Calu3 (cell line): ENCODE data around the gene C2orf76. TPM values are rescaled to one million over a fixed set of nuclear protein-coding genes. Genes with fewer than 3 reads are reported as not detected.

ENCODE experiments used
- BruUV-seq: library from RNA; stranded (reverse); fragments of 400-500 nt; replicated peaks from 2 replicates; lab custom pipeline; 2021; lab: Mats Ljungman, UMichigan
- CTCF ChIA-PET: fragments of 300-600 bp; sonication (Branson Sonifier 250); formaldehyde crosslinking; loops from one replicate; lab custom pipeline; 2022; ENCODE audit warnings: antibody characterized with exemption; lab: Charles Lee
- DNase-seq: peaks from one replicate; pipeline ENCODE4 v3.0.0; 2022
- H3K27ac Mint-ChIP-seq: one replicate; pipeline ENCODE4 v1.8.0; 2022; ENCODE audit warnings: mixed read lengths; ENCODE audit not compliant: unreplicated experiment
- H3K27me3 Mint-ChIP-seq: one replicate; pipeline ENCODE4 v1.8.0; 2022; ENCODE audit warnings: mixed read lengths; ENCODE audit not compliant: unreplicated experiment
- H3K36me3 Mint-ChIP-seq: one replicate; pipeline ENCODE4 v1.8.0; 2022; ENCODE audit warnings: mild to moderate bottlenecking, moderate library complexity, mixed read lengths; ENCODE audit not compliant: insufficient read depth, unreplicated experiment
- H3K4me1 Mint-ChIP-seq: one replicate; pipeline ENCODE4 v1.8.0; 2022; ENCODE audit warnings: mild to moderate bottlenecking, low read depth, mixed read lengths; ENCODE audit not compliant: unreplicated experiment
- H3K4me3 Mint-ChIP-seq: one replicate; pipeline ENCODE4 v1.8.0; 2022; ENCODE audit warnings: mild to moderate bottlenecking, low read depth, moderate library complexity, mixed read lengths; ENCODE audit not compliant: unreplicated experiment
- H3K9me3 Mint-ChIP-seq: one replicate; pipeline ENCODE4 v1.8.0; 2022; ENCODE audit warnings: low read depth, mixed read lengths; ENCODE audit not compliant: unreplicated experiment
- CTCF ChIP-seq: fragments of 200-600 bp; IDR thresholded peaks from one replicate; pipeline ENCODE4 v1.8.0; 2022; ENCODE audit warnings: antibody characterized with exemption; ENCODE audit not compliant: unreplicated experiment
- intact Hi-C: fragments of 100-400 bp; cut with micrococcal nuclease; formaldehyde crosslinking; loops from one replicate; pipeline ENCODE4 v1.10.0; 2022; ENCODE audit not compliant: unreplicated experiment
- total RNA-seq: library from RNA; stranded (reverse); gene quantifications from 2 replicates; pipeline ENCODE4 v1.2.3, GENCODE V29; 2022

The C2orf76 gene
- total RNA-seq, 1 experiment from 2014 or later: 7.1 TPM

- Mint-ChIP-seq H3K4me1 (no peaks in the 10 kb centered on the region), H3K9me3 (no peaks in the 10 kb centered on the region), H3K36me3 (no peaks in the 10 kb centered on the region), H3K27me3 (no peaks in the 10 kb centered on the region), H3K4me3 (no peak overlapping the region), H3K27ac (no peak overlapping the region)
- intact Hi-C loops: loop anchor here (5.0 kb wide), 1 partner anchor 282 kb away; no protein-coding TSS in a partner anchor
- BruUV-seq: no TSS peak
- no peak for TF ChIP-seq CTCF
- DNase-seq: no peak
- CTCF ChIA-PET: no interaction called here
These were observed 72.0 kb downstream of the C2orf76 start for GRCh38 chr2:119294671-119295070.

- CTCF ChIA-PET: no interaction called here
- no peaks in the 10 kb centered on the region for H3K4me1 Mint-ChIP-seq
These were observed 72.7 kb downstream of the C2orf76 start for GRCh38 chr2:119293900-119294299.

GRCh38 chr2:119293254-119293653 lies 73.4 kb downstream of the C2orf76 start:
- no peak for DNase-seq
- Mint-ChIP-seq H3K4me3 (no peak overlapping the region), H3K27me3 (no peaks in the 10 kb centered on the region), H3K27ac (no peak overlapping the region), H3K9me3 (no peaks in the 10 kb centered on the region), H3K36me3 (no peaks in the 10 kb centered on the region), H3K4me1 (no peaks in the 10 kb centered on the region)
- no peak for TF ChIP-seq CTCF
- intact Hi-C loops: loop anchor here (5.0 kb wide), 1 partner anchor 281 kb away; no protein-coding TSS in a partner anchor
- BruUV-seq: no TSS peak
- CTCF ChIA-PET: no interaction called here

More at GRCh38 chr2:119293900-119294299, 72.7 kb downstream of the C2orf76 start:
- no peak for DNase-seq
- Mint-ChIP-seq H3K4me3 (no peak overlapping the region), H3K9me3 (no peaks in the 10 kb centered on the region), H3K27me3 (no peaks in the 10 kb centered on the region), H3K27ac (no peak overlapping the region), H3K36me3 (no peaks in the 10 kb centered on the region)
- intact Hi-C loops: loop anchor here (5.0 kb wide), 1 partner anchor 282 kb away; no protein-coding TSS in a partner anchor
- no TSS peak for BruUV-seq
- TF ChIP-seq CTCF: no peak

- intact Hi-C loops: loop anchor here (5.0 kb wide), 1 partner anchor 280 kb away; no protein-coding TSS in a partner anchor
- DNase-seq: no peak
- Mint-ChIP-seq H3K9me3 (no peaks in the 10 kb centered on the region), H3K4me1 (no peaks in the 10 kb centered on the region), H3K27me3 (no peaks in the 10 kb centered on the region), H3K4me3 (no peak overlapping the region), H3K27ac (no peak overlapping the region), H3K36me3 (no peaks in the 10 kb centered on the region)
- CTCF ChIA-PET: interaction anchor here (1.9 kb wide), 1 partner anchor 411 kb away, joined by 8 read pairs; no protein-coding TSS in a partner anchor
- no TSS peak for BruUV-seq
- TF ChIP-seq CTCF: no peak
These were observed 74.4 kb downstream of the C2orf76 start for GRCh38 chr2:119292226-119292625.
